Measurements from ENCODE around the gene DLG2.

Gene DLG2

DNA sequence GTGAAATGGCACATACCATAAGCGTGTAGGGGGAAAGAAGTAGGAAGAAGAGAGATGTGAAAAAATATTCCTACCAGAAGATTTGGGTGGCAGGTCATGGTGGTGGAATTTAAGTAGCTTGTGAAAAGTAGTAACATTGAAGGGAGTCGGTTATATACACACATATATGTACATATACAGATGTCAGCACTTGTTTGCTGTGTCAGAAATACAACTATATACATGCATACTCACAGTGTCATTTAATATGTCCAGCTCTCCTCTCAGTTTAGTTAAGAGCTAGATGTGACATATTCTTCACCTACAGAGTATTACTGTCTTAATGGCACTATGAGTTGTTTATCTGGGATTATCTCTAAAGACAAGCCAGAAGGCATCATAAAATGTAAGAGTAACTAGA, 1353.6 kb downstream of the DLG2 start:
- Histone ChIP-seq H3K4me1 (ENCODE audit: control insufficient read depth, insufficient read depth, low read length) (no peaks in the 10 kb centered on the region), H3K27me3 (ENCODE audit: control insufficient read depth, insufficient read depth, low read length) (no peaks in the 10 kb centered on the region), H3K4me3 (ENCODE audit: low read depth, low read length) (no peak overlapping the region), H3K9me3 (ENCODE audit: control insufficient read depth, insufficient read depth, low read length) (no peaks in the 10 kb centered on the region), H3K9ac (ENCODE audit: low read depth, low read length) (no peak overlapping the region), H3K36me3 (ENCODE audit: control insufficient read depth, insufficient read depth, low read length) (no peaks in the 10 kb centered on the region)

- Histone ChIP-seq H3K4me3 (ENCODE audit: low read depth, low read length) (no peak overlapping the region), H3K27me3 (ENCODE audit: control insufficient read depth, insufficient read depth, low read length) (no peaks in the 10 kb centered on the region), H3K9ac (ENCODE audit: low read depth, low read length) (no peak overlapping the region), H3K9me3 (ENCODE audit: control insufficient read depth, insufficient read depth, low read length) (no peaks in the 10 kb centered on the region), H3K36me3 (ENCODE audit: control insufficient read depth, insufficient read depth, low read length) (no peaks in the 10 kb centered on the region), H3K4me1 (ENCODE audit: control insufficient read depth, insufficient read depth, low read length) (no peaks in the 10 kb centered on the region)
Measured at GRCh38 chr11:84270466-84270865, 1356.7 kb downstream of the DLG2 start.

GRCh38 chr11:84264066-84264465, 1363.1 kb downstream of the DLG2 start:
- no peaks in the 10 kb centered on the region for H3K4me1 ChIP-seq (ENCODE audit: control insufficient read depth, insufficient read depth, low read length)
- no peaks in the 10 kb centered on the region for H3K27me3 ChIP-seq (ENCODE audit: control insufficient read depth, insufficient read depth, low read length)
- H3K9me3 ChIP-seq (ENCODE audit: control insufficient read depth, insufficient read depth, low read length) = no peaks in the 10 kb centered on the region

GRCh38 chr11:84261707-84262106, 1365.4 kb downstream of the DLG2 start:
- no peaks in the 10 kb centered on the region for H3K27me3 ChIP-seq (ENCODE audit: control insufficient read depth, insufficient read depth, low read length)
- H3K36me3 ChIP-seq (ENCODE audit: control insufficient read depth, insufficient read depth, low read length) = no peaks in the 10 kb centered on the region
- no peak overlapping the region for H3K4me3 ChIP-seq (ENCODE audit: low read depth, low read length)
- H3K9ac ChIP-seq (ENCODE audit: low read depth, low read length) = no peak overlapping the region
- no peaks in the 10 kb centered on the region for H3K4me1 ChIP-seq (ENCODE audit: control insufficient read depth, insufficient read depth, low read length)
- no peaks in the 10 kb centered on the region for H3K9me3 ChIP-seq (ENCODE audit: control insufficient read depth, insufficient read depth, low read length)

More at GRCh38 chr11:84264066-84264465, 1363.1 kb downstream of the DLG2 start:
- no peak overlapping the region for H3K9ac ChIP-seq (ENCODE audit: low read depth, low read length)
- H3K36me3 ChIP-seq (ENCODE audit: control insufficient read depth, insufficient read depth, low read length) = no peaks in the 10 kb centered on the region
- no peak overlapping the region for H3K4me3 ChIP-seq (ENCODE audit: low read depth, low read length)

- Histone ChIP-seq H3K4me3 (ENCODE audit: low read depth, low read length) (no peak overlapping the region), H3K27me3 (ENCODE audit: control insufficient read depth, insufficient read depth, low read length) (no peaks in the 10 kb centered on the region), H3K9me3 (ENCODE audit: control insufficient read depth, insufficient read depth, low read length) (no peaks in the 10 kb centered on the region), H3K9ac (ENCODE audit: low read depth, low read length) (no peak overlapping the region), H3K36me3 (ENCODE audit: control insufficient read depth, insufficient read depth, low read length) (no peaks in the 10 kb centered on the region), H3K4me1 (ENCODE audit: control insufficient read depth, insufficient read depth, low read length) (no peaks in the 10 kb centered on the region)
Measured at GRCh38 chr11:84260862-84261261, 1366.3 kb downstream of the DLG2 start.

GRCh38 chr11:84256618-84257017, 1370.5 kb downstream of the DLG2 start:
- Histone ChIP-seq H3K27me3 (ENCODE audit: control insufficient read depth, insufficient read depth, low read length) (no peaks in the 10 kb centered on the region), H3K4me3 (ENCODE audit: low read depth, low read length) (no peak overlapping the region), H3K9ac (ENCODE audit: low read depth, low read length) (no peak overlapping the region), H3K4me1 (ENCODE audit: control insufficient read depth, insufficient read depth, low read length) (no peaks in the 10 kb centered on the region), H3K9me3 (ENCODE audit: control insufficient read depth, insufficient read depth, low read length) (no peaks in the 10 kb centered on the region), H3K36me3 (ENCODE audit: control insufficient read depth, insufficient read depth, low read length) (no peaks in the 10 kb centered on the region)

GRCh38 chr11:84255483-84255882, 1371.7 kb downstream of the DLG2 start:
- Histone ChIP-seq H3K4me3 (ENCODE audit: low read depth, low read length) (no peak overlapping the region), H3K9me3 (ENCODE audit: control insufficient read depth, insufficient read depth, low read length) (no peaks in the 10 kb centered on the region), H3K4me1 (ENCODE audit: control insufficient read depth, insufficient read depth, low read length) (no peaks in the 10 kb centered on the region), H3K9ac (ENCODE audit: low read depth, low read length) (no peak overlapping the region), H3K36me3 (ENCODE audit: control insufficient read depth, insufficient read depth, low read length) (no peaks in the 10 kb centered on the region), H3K27me3 (ENCODE audit: control insufficient read depth, insufficient read depth, low read length) (no peaks in the 10 kb centered on the region)

DNA sequence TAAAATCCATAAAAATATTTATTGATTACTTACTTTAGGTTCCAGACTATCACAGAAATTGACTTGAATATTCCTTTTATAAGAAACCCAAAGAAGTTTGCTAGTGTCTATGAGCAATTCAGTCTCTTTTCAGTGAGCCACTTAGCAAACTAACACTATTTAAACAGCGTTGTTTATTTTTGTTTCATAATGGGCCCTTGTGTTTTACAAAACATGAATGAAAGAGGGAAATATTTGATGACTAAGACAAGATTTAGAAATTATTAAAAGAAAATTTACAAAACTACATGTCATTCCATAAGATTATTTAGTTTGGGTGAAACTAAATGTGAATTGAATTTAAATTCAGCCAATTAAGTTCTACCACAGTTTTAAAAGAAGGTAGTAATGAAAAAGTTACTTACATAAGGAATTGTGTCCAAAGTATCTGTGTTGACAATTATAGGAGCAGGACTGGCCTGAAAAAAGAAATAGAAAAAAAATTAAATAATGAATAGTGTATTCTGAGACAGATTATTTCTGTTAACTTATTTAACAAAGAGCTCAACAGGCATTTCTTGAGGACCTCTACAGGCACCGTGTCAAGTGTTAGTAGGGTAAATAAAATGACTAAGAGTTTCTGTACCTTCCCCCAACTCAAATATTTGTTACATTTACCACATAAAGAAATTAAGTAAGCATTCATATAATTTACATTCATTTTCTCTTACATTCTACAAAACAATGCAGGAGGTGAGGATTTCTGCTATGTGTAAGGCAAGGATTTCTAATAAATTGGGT, 1376.1 kb downstream of the DLG2 start:
- no peaks in the 10 kb centered on the region for H3K36me3 ChIP-seq (ENCODE audit: control insufficient read depth, insufficient read depth, low read length)
- H3K9ac ChIP-seq (ENCODE audit: low read depth, low read length) = no peak overlapping the region
- H3K4me3 ChIP-seq (ENCODE audit: low read depth, low read length) = no peak overlapping the region
- H3K9me3 ChIP-seq (ENCODE audit: control insufficient read depth, insufficient read depth, low read length) = no peaks in the 10 kb centered on the region
- H3K4me1 ChIP-seq (ENCODE audit: control insufficient read depth, insufficient read depth, low read length) = no peaks in the 10 kb centered on the region
- H3K27me3 ChIP-seq (ENCODE audit: control insufficient read depth, insufficient read depth, low read length) = no peaks in the 10 kb centered on the region

- H3K36me3 ChIP-seq (ENCODE audit: control insufficient read depth, insufficient read depth, low read length) = no peaks in the 10 kb centered on the region
- H3K9me3 ChIP-seq (ENCODE audit: control insufficient read depth, insufficient read depth, low read length) = no peaks in the 10 kb centered on the region
- no peaks in the 10 kb centered on the region for H3K27me3 ChIP-seq (ENCODE audit: control insufficient read depth, insufficient read depth, low read length)
- H3K9ac ChIP-seq (ENCODE audit: low read depth, low read length) = no peak overlapping the region
- H3K4me1 ChIP-seq (ENCODE audit: control insufficient read depth, insufficient read depth, low read length) = no peaks in the 10 kb centered on the region
- H3K4me3 ChIP-seq (ENCODE audit: low read depth, low read length) = no peak overlapping the region
Measured at GRCh38 chr11:84249344-84250135, 1377.6 kb downstream of the DLG2 start.

DNA sequence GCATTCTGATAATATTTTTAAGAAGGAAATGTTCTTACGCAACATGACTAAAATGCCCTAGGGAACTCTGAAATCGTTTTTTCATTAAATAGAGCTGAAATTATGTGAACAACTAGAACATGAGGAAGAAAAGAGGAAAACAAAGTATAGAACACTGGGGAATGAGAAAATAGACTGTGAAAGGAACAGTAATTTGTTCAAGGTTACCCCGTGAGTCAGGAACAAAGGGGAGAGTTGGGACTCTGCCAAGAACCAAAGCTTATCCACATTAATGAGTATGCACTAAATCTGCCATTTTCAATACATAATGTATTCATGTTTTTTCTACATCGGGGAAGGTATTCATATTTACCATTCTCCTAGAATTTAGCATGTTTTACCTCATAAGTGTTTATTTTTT, 1379.2 kb downstream of the DLG2 start:
- H3K36me3 ChIP-seq (ENCODE audit: control insufficient read depth, insufficient read depth, low read length) = no peaks in the 10 kb centered on the region
- no peak overlapping the region for H3K4me3 ChIP-seq (ENCODE audit: low read depth, low read length)
- no peak overlapping the region for H3K9ac ChIP-seq (ENCODE audit: low read depth, low read length)
- H3K27me3 ChIP-seq (ENCODE audit: control insufficient read depth, insufficient read depth, low read length) = no peaks in the 10 kb centered on the region
- no peaks in the 10 kb centered on the region for H3K4me1 ChIP-seq (ENCODE audit: control insufficient read depth, insufficient read depth, low read length)
- H3K9me3 ChIP-seq (ENCODE audit: control insufficient read depth, insufficient read depth, low read length) = no peaks in the 10 kb centered on the region

GRCh38 chr11:84247129-84247528, 1380.0 kb downstream of the DLG2 start:
- H3K36me3 ChIP-seq (ENCODE audit: control insufficient read depth, insufficient read depth, low read length) = no peaks in the 10 kb centered on the region
- no peak overlapping the region for H3K4me3 ChIP-seq (ENCODE audit: low read depth, low read length)
- H3K4me1 ChIP-seq (ENCODE audit: control insufficient read depth, insufficient read depth, low read length) = no peaks in the 10 kb centered on the region
- no peaks in the 10 kb centered on the region for H3K9me3 ChIP-seq (ENCODE audit: control insufficient read depth, insufficient read depth, low read length)
- H3K9ac ChIP-seq (ENCODE audit: low read depth, low read length) = no peak overlapping the region
- H3K27me3 ChIP-seq (ENCODE audit: control insufficient read depth, insufficient read depth, low read length) = no peaks in the 10 kb centered on the region
